K562 (cell line): ENCODE results near the gene AP4E1. TPM values are rescaled to one million over a fixed set of nuclear protein-coding genes. Genes with fewer than 3 reads are reported as not detected.

Experiments
- ASH1L ChIP-seq: fragments of 450-650 bp; IDR thresholded peaks from 2 replicates; pipeline ENCODE4 v1.6.1; 2018; ENCODE audit warnings: borderline replicate concordance, mild to moderate bottlenecking, low read depth; ENCODE audit not compliant: partially characterized antibody
- ATF3 ChIP-seq, 2 experiments: fragments of 450-650 bp in 1 of 2; sonication (generic) in 1 of 2; formaldehyde crosslinking in 1 of 2; IDR thresholded peaks in 1 of 2; conservative IDR thresholded peaks in 1 of 2; 2 replicates each; pipeline versions ENCODE4 v1.6.1 to v1.8.1; 2016 to 2023; ENCODE audit warnings: mild to moderate bottlenecking in 2 of 2, moderate library complexity in 2 of 2, inconsistent platforms in 1 of 2, missing genetic modification reagents in 1 of 2
- BDP1 ChIP-seq: IDR thresholded peaks from 3 replicates; pipeline ENCODE4 v1.6.1; 2011; ENCODE audit not compliant: insufficient read length, insufficient read depth
- ETV6 ChIP-seq, 3 experiments: fragments of 150-350 bp in 1 of 3; sonication (generic) in 1 of 3; formaldehyde crosslinking in 1 of 3; IDR thresholded peaks; 2 replicates each; pipeline versions ENCODE4 v1.6.1 to v1.8.0; 2014 to 2022; ENCODE audit warnings: borderline replicate concordance in 2 of 3, low read depth in 2 of 3, antibody characterized with exemption in 1 of 3, low read length in 1 of 3, mild to moderate bottlenecking in 1 of 3, missing genetic modification reagents in 1 of 3
- HNRNPL ChIP-seq: fragments of 200-400 bp; formaldehyde crosslinking; IDR thresholded peaks from 2 replicates; pipeline ENCODE4 v1.6.1; 2017; ENCODE audit warnings: low read depth, mild to moderate bottlenecking, low read length
- IRF2 ChIP-seq: sonication (generic); formaldehyde crosslinking; IDR thresholded peaks from 2 replicates; pipeline ENCODE4 v1.8.1; 2022; ENCODE audit warnings: mild to moderate bottlenecking, missing genetic modification reagents
- TCF3 ChIP-seq: sonication (generic); formaldehyde crosslinking; IDR thresholded peaks from 2 replicates; pipeline ENCODE4 v1.4.0; 2020; ENCODE audit warnings: mild to moderate bottlenecking, missing genetic modification reagents
- ZC3H11A ChIP-seq: IDR thresholded peaks from 2 replicates; pipeline ENCODE4 v1.6.1; 2012; ENCODE audit warnings: low read depth, low read length, improper control_type of control experiment
- ZNF436 ChIP-seq: fragments of 250-450, 450-650 bp; sonication (Bioruptor Pico); formaldehyde crosslinking; IDR thresholded peaks from 2 replicates; pipeline ENCODE4 v1.7.0; 2020; ENCODE audit warnings: mild to moderate bottlenecking
- polyA plus RNA-seq, 8 experiments: library from polyadenylated mRNA; depleted of rRNA in 4 of 8; stranded (reverse) in 5 of 8; unstranded in 3 of 8; fragments of >200 nt; fragmentation: Nextera tagmentation in 2 of 8; fragmentation: Illumina TruSeq in 1 of 8; extraction: Ambion mirVana in 2 of 8; extraction: Trizol in 1 of 8; gene quantifications; 2 replicates each; pipeline versions ENCODE4 v1.2.1 to v1.2.3, GENCODE V29; 2011 to 2014; ENCODE audit warnings: inconsistent platforms in 1 of 8, missing spikeins in 1 of 8
- total RNA-seq, 7 experiments: library from RNA; depleted of rRNA in 6 of 7; stranded (reverse); fragments of >200 nt in 6 of 7; fragmentation: Illumina TruSeq in 2 of 7; extraction: Trizol in 2 of 7; gene quantifications; 2 replicates each; pipeline versions ENCODE4 v1.2.1 to v1.2.3, GENCODE V29; 2011 to 2021; ENCODE audit warnings: low replicate concordance in 1 of 7

AP4E1 gene
- total and polyA plus RNA-seq, 9 of the 15 experiments (the other 6 are each of a cell fraction or from before 2014, with no cell fraction given): 1.3 to 11.5 (median 4.4) TPM

GRCh38 chr15:51054535-51054934 lies 146.1 kb downstream of the AP4E1 start (continued):
- TF ChIP-seq ATF3 (IDR thresholded peaks at IDR 0.05): no peak
- TF ChIP-seq ATF3 (CRISPR knock-in tag; conservative IDR thresholded peaks at IDR 0.05): no peak
- no peak for TF ChIP-seq BDP1
- TF ChIP-seq TCF3: no peak
- TF ChIP-seq IRF2 (CRISPR knock-in tag): no peak
- TF ChIP-seq ZC3H11A: no peak
- no peak for TF ChIP-seq ETV6 (IDR thresholded peaks at IDR 0.05; ENCODE audit: borderline replicate concordance in 1 of 2, low read depth in 2 of 2, low read length in 1 of 2)
- no peak for TF ChIP-seq ETV6 (CRISPR knock-in tag; IDR thresholded peaks at IDR 0.05; ENCODE audit: borderline replicate concordance)
- TF ChIP-seq HNRNPL: no peak
- TF ChIP-seq ZNF436 (CRISPR knock-in tag): no peak
- no peak for TF ChIP-seq ASH1L

Other genes starting within 250 kb of the AP4E1 start
- 23.3 and 26.9 TPM in 2 replicates for gene TRPM7, start 221.9 kb upstream of the AP4E1 start, total RNA-seq (2014; rRNA removed)
- gene TRPM7, start 221.9 kb upstream of the AP4E1 start, total RNA-seq (2014; rRNA removed; fragmentation: Illumina TruSeq; extraction: Trizol): 59.2 and 61.9 TPM in 2 replicates
- 47.8 and 52.6 TPM in 2 replicates for gene TRPM7, start 221.9 kb upstream of the AP4E1 start, total RNA-seq (2015; rRNA removed; fragmentation: Illumina TruSeq; extraction: Trizol)
- gene TRPM7, start 221.9 kb upstream of the AP4E1 start, total RNA-seq (2021): 34.0 and 35.3 TPM in 2 replicates
- gene TRPM7, start 221.9 kb upstream of the AP4E1 start, polyA plus RNA-seq (2011; rRNA removed): 26.1 and 36.6 TPM in 2 replicates
- 26.2 and 31.5 TPM in 2 replicates for gene TRPM7, start 221.9 kb upstream of the AP4E1 start, polyA plus RNA-seq (2014; fragmentation: Illumina TruSeq; extraction: Trizol)
- 10 to 100 TPM; 12.3 to 12.9 TPM for gene TRPM7, start 221.9 kb upstream of the AP4E1 start, polyA plus RNA-seq (2014; fragmentation: Nextera tagmentation; extraction: Ambion mirVana)
- gene TRPM7, start 221.9 kb upstream of the AP4E1 start, polyA plus RNA-seq (2014; rRNA removed): 24.4 and 25.8 TPM in 2 replicates
- gene SPPL2A, start 143.0 kb upstream of the AP4E1 start, total RNA-seq (2014; rRNA removed): 29.1 and 32.2 TPM in 2 replicates
- gene SPPL2A, start 143.0 kb upstream of the AP4E1 start, total RNA-seq (2014; rRNA removed; fragmentation: Illumina TruSeq; extraction: Trizol): 66.1 and 71.1 TPM in 2 replicates
- gene SPPL2A, start 143.0 kb upstream of the AP4E1 start, total RNA-seq (2015; rRNA removed; fragmentation: Illumina TruSeq; extraction: Trizol): 35.7 and 41.8 TPM in 2 replicates
- gene SPPL2A, start 143.0 kb upstream of the AP4E1 start, total RNA-seq (2021): 52.0 and 54.5 TPM in 2 replicates
- 39.8 and 58.1 TPM in 2 replicates for gene SPPL2A, start 143.0 kb upstream of the AP4E1 start, polyA plus RNA-seq (2011; rRNA removed)
- 38.0 and 42.8 TPM in 2 replicates for gene SPPL2A, start 143.0 kb upstream of the AP4E1 start, polyA plus RNA-seq (2014; fragmentation: Illumina TruSeq; extraction: Trizol)
- gene SPPL2A, start 143.0 kb upstream of the AP4E1 start, polyA plus RNA-seq (2014; fragmentation: Nextera tagmentation; extraction: Ambion mirVana): 10 to 100 TPM in 1 of 2 experiments, 1 to 10 TPM in 1; 9.8 to 14.7 TPM
- 40.0 and 47.3 TPM in 2 replicates for gene SPPL2A, start 143.0 kb upstream of the AP4E1 start, polyA plus RNA-seq (2014; rRNA removed)
- not detected in 2 replicates for gene TNFAIP8L3, start 186.2 kb downstream of the AP4E1 start, total RNA-seq (2014; rRNA removed)
- gene TNFAIP8L3, start 186.2 kb downstream of the AP4E1 start, total RNA-seq (2014; rRNA removed; fragmentation: Illumina TruSeq; extraction: Trizol): not detected in 2 replicates
- not detected in 2 replicates for gene TNFAIP8L3, start 186.2 kb downstream of the AP4E1 start, total RNA-seq (2015; rRNA removed; fragmentation: Illumina TruSeq; extraction: Trizol)
- 0.11 TPM in 1 of 2 replicates, not detected in the other for gene TNFAIP8L3, start 186.2 kb downstream of the AP4E1 start, total RNA-seq (2021)
- not detected in 2 replicates for gene TNFAIP8L3, start 186.2 kb downstream of the AP4E1 start, polyA plus RNA-seq (2011; rRNA removed)
- not detected in 2 replicates for gene TNFAIP8L3, start 186.2 kb downstream of the AP4E1 start, polyA plus RNA-seq (2014; fragmentation: Illumina TruSeq; extraction: Trizol)
- gene TNFAIP8L3, start 186.2 kb downstream of the AP4E1 start, polyA plus RNA-seq (2014; fragmentation: Nextera tagmentation; extraction: Ambion mirVana): under 1 TPM in 1 of 2 experiments, not detected in 1; 0.13 TPM
- gene TNFAIP8L3, start 186.2 kb downstream of the AP4E1 start, polyA plus RNA-seq (2014; rRNA removed): not detected in 2 replicates